Adrenal gland (tissue), 12 donors: Measurements from ENCODE around the gene VPS39. TPM values are rescaled to one million over a fixed set of nuclear protein-coding genes. Genes with fewer than 3 reads are reported as not detected.

Source experiments
- DNase-seq, 7 donors: peaks; one replicate each; pipeline ENCODE4 v3.0.0-alpha.2; 2019 to 2020
- H3K27ac ChIP-seq, 5 donors: fragments of 200-600 bp; sonication (generic) in 4 of 5; 1 replicate in 3 of 5; 2 replicates in 2 of 5; pipeline versions ENCODE4 v1.5.1 to v1.8.0; 2016 to 2020; ENCODE audit warnings: mild to moderate bottlenecking in 1 of 5
- H3K27me3 ChIP-seq: fragments of 200-600 bp; 2 replicates; pipeline ENCODE4 v1.8.0; 2021
- H3K36me3 ChIP-seq, 2 donors: fragments of 200-600 bp; replicated peaks in 1 of 2; 1 replicate in 1 of 2; 2 replicates in 1 of 2; pipeline versions ENCODE4 v1.5.1 to v1.8.0; 2018 to 2022
- H3K4me1 ChIP-seq, 2 donors: fragments of 200-600 bp; replicated peaks in 1 of 2; 1 replicate in 1 of 2; 2 replicates in 1 of 2; pipeline versions ENCODE4 v1.5.1 to v1.8.0; 2018 to 2021
- H3K4me3 ChIP-seq, 4 donors: fragments of 200-600 bp; sonication (generic) in 3 of 4; one replicate each; pipeline ENCODE4 v1.5.1; 2016 to 2018
- H3K9me3 ChIP-seq, 3 donors: fragments of 200-600 bp; sonication (generic) in 1 of 3; replicated peaks in 1 of 3; 1 replicate in 2 of 3; 2 replicates in 1 of 3; pipeline versions ENCODE4 v1.5.1 to v1.8.0; 2016 to 2021
- POLR2A ChIP-seq, 2 donors: fragments of 450-650 bp; IDR thresholded peaks; one replicate each; pipeline ENCODE4 v1.6.1; 2017; ENCODE audit warnings: antibody characterized with exemption in 2 of 2, mild to moderate bottlenecking in 2 of 2, moderate library complexity in 1 of 2
- WGBS, 4 donors: extraction: QIAGEN DNeasy Blood & Tissue Kit in 2 of 4; methylation state at CpG; one replicate each; pipeline versions ENCODE4 v1.1.5 to v1.1.7; 2013 to 2017; 5-methylcytosine and 5-hydroxymethylcytosine counted together
- intact Hi-C, 2 donors: fragments of 100-400 bp; cut with DNase I; formaldehyde crosslinking; loops; one replicate each; pipeline versions ENCODE4 v1.14.1 to v1.15.0; 2022 to 2023
- polyA plus RNA-seq, 3 donors: library from polyadenylated mRNA; stranded (reverse); fragments of 200-250 nt in 2 of 3; fragments of 350-450 nt in 1 of 3; fragmentation: Illumina TruSeq in 1 of 3; extraction: RNeasy Lipid Tissue Mini Kit (QIAGEN cat#74804) in 1 of 3; gene quantifications; one replicate each; pipeline ENCODE4 v1.2.3, GENCODE V29; 2013 to 2014
- total RNA-seq, 9 donors: library from RNA; depleted of rRNA in 4 of 9; stranded (reverse); fragments of >200 nt in 4 of 9; fragments of 120-200 nt in 1 of 9; fragmentation: NEBNext Ultra II Directional in 1 of 9; extraction: Animal tissue kit (Norgen Biotek cat#: 25700) in 1 of 9; gene quantifications; one replicate each; pipeline versions ENCODE4 v1.1.0 to v1.2.4, GENCODE V29; 2013 to 2023
- TF ChIP-seq, protein P1 (sequence below), 6 experiments: fragments of 450-650 bp in 4 of 6; fragments of 200-600 bp in 2 of 6; sonication (generic) in 1 of 6; IDR thresholded peaks; 1 replicate in 5 of 6; 2 replicates in 1 of 6; pipeline versions ENCODE4 v1.5.1 to v1.8.0; 2016 to 2021; ENCODE audit warnings: antibody characterized with exemption in 6 of 6, mild to moderate bottlenecking in 2 of 6, moderate library complexity in 1 of 6
- donor health status: healthy with polysubstance abuse.
- donor health status: Bipolar disorder and iron deficiency.
- donor health status: DM: yes; HTN: yes; CAD: no.
- donor health status: DM: no; HTN: no; CAD: no.
- donor health status: DM: no; HTN: no; CAD: no.
- donor health status: DM: yes; HTN: yes; CAD: no.

VPS39 gene
- total and polyA plus RNA-seq, 12 donors, result 42.4 to 159 (median 70.4) TPM

DNA sequence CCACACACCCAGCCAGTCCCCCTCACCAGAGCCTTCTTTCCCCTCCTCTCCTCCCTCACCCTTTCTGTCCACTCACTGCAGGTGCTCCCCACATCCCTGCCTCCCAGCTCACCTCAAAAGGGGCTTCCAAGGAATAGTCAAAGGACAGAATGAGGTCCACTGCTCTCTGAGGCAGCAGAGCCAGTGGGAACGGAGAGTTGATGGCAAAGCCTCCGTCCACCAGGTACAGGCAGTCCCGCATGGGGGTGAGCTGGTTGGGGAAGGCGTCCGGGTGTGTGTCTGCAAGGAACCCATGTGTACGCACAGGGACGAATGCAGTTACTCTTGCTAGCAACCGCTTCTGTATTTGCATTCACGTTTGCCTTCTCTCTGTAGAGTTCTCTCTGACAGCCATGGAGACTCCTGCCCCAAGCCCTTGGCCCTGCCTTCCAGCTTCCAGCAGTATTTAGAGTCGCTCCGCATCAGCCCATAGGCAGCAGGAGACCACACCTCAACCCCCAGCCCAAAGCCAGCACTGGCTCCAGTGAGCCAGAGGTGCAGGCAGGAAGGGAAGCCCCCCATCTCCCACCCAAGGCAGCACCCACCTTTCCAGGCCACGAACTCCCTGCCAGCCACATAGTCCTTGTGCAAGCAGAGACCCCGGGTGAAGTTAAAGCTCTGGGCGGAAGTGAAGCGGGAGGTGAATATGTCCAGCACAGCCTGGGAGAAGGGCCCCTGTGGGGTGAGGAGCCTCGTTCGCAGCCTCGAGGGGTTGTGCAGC is 64.1 kb downstream of the VPS39 start:
- H3K9me3 ChIP-seq, result no peaks in the 10 kb centered on the region
- DNase-seq, result no peak

DNA sequence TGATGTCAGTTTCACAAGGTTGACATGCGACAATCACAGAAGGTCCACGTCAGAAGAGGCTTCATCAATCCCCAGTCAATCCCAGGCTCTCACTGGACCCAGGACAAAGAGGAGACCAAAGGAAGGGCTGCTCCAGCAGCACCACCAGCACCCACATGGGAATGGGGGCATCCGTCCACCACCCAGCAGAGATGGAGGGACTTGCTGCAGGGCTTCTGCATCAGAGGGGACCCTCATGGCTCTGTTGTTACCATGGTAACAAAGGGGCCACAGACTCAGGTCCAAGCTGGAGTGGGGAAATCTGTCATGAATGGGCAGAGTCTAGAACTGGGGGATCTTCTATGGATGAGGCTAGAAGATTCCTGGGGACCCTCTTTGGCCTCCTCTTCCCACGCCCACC is 64.7 kb downstream of the VPS39 start:
- Histone ChIP-seq H3K27me3 (no peaks in the 10 kb centered on the region), H3K27ac (no peak overlapping the region), H3K36me3 (no peaks in the 10 kb centered on the region), H3K4me3 (no peak overlapping the region), H3K4me1 (no peaks in the 10 kb centered on the region), H3K9me3 (no peaks in the 10 kb centered on the region)
- no peak for DNase-seq
- intact Hi-C loops, result loop anchor here in 1 of 2 donors (5.0 kb wide), 1 partner anchor 76 kb away; no protein-coding TSS in a partner anchor
- TF ChIP-seq, protein P1, sequence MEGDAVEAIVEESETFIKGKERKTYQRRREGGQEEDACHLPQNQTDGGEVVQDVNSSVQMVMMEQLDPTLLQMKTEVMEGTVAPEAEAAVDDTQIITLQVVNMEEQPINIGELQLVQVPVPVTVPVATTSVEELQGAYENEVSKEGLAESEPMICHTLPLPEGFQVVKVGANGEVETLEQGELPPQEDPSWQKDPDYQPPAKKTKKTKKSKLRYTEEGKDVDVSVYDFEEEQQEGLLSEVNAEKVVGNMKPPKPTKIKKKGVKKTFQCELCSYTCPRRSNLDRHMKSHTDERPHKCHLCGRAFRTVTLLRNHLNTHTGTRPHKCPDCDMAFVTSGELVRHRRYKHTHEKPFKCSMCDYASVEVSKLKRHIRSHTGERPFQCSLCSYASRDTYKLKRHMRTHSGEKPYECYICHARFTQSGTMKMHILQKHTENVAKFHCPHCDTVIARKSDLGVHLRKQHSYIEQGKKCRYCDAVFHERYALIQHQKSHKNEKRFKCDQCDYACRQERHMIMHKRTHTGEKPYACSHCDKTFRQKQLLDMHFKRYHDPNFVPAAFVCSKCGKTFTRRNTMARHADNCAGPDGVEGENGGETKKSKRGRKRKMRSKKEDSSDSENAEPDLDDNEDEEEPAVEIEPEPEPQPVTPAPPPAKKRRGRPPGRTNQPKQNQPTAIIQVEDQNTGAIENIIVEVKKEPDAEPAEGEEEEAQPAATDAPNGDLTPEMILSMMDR (IDR thresholded peaks at IDR 0.05), result no peak
- no peak for TF ChIP-seq POLR2A (IDR thresholded peaks at IDR 0.05)
- WGBS, 4 donors, result 82 to 88% (median 87%) methylated on average over 2 to 4 of the region's 4 CpGs

More for the DNA sequence above, 64.1 kb downstream of the VPS39 start:
- Histone ChIP-seq H3K36me3 (no peaks in the 10 kb centered on the region), H3K4me3 (no peak overlapping the region), H3K27me3 (no peaks in the 10 kb centered on the region), H3K4me1 (no peaks in the 10 kb centered on the region), H3K27ac (no peak overlapping the region)
- 77 to 88% (median 87%) methylated on average over 17 to 18 of the region's 18 CpGs for WGBS, 4 donors
- intact Hi-C loops, result loop anchor here in 1 of 2 donors (5.0 kb wide), 1 partner anchor 77 kb away; no protein-coding TSS in a partner anchor
- TF ChIP-seq POLR2A (IDR thresholded peaks at IDR 0.05), result no peak
- TF ChIP-seq, protein P1 (IDR thresholded peaks at IDR 0.05), result no peak

DNA sequence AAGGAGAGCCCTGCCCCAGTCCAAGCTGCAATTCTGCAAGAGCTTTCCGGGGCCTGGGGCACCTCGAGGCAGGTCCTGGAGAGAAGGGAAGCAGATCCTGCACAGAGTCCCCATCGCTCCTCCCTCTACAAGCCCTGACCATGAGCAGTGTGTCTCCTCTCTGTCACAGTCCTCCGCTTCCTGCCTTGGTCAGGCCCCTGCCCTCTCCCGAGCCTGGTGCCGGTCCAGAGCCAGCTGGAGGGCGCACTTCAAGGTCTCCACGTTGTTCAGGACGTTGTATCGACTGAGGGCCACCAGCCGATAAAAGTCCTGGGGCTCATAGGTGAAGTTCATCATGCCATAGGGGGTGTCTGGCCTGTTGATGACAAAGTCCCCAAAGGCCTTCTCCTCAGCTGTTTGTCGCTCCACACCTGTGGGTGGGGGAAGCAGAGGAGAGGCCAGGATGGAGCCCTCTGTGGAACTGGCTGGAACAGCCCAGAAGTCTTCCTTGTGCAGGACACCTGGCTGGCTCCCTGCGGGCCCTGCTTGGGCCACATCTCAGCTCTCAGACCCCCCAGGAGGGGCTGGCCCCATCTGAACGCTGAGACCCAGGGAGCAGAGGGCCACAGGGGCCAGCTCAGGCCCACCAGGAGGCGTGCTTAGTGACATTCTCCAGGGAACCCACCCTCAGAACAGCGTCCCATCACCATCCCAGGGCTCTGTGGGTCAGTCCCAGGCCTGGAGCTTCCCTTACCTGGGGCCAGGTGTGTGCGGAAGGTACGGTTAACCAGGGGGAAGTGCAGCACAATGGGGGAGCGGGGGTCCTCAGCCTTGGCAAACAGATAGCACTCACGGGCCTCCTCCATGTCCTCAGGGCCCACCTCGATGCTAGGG is 66.1 kb downstream of the VPS39 start:
- no peaks in the 10 kb centered on the region for H3K9me3 ChIP-seq
- H3K27ac ChIP-seq, result no peak overlapping the region
- 75 to 89% (median 81%) methylated on average over 10 to 21 of the region's 21 CpGs for WGBS, 4 donors
- DNase-seq, result no peak
- H3K4me3 ChIP-seq, result no peak overlapping the region
- no peak for TF ChIP-seq POLR2A (IDR thresholded peaks at IDR 0.05)
- TF ChIP-seq, protein P1 (IDR thresholded peaks at IDR 0.05), result no peak
- intact Hi-C loops, result loop anchor here (2.0 to 5.0 kb wide), 2 partner anchors 31 to 75 kb away; no protein-coding TSS in a partner anchor
- H3K36me3 ChIP-seq, result no peaks in the 10 kb centered on the region
- H3K4me1 ChIP-seq, result no peaks in the 10 kb centered on the region
- no peaks in the 10 kb centered on the region for H3K27me3 ChIP-seq

DNA sequence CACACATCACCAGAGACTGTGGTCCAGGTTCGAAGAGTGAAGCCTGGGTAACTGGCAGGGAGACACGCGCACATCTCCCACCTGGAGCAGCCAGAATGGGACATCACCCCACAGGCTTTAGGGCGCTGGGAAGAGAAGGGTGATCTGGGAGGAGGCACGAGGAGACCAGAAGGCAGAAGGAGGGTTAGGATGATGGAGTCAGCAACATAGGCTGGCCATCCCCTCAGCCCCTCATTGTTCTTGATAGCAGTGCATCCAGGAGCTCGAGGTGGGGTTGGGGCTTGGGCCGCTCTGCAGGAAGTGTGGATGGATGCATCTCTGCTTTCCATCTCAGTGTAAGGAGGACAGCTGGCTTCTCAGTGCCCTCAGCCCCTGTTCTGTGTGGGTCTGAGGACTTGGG is 66.9 kb downstream of the VPS39 start:
- H3K36me3 ChIP-seq, result no peaks in the 10 kb centered on the region
- no peak overlapping the region for H3K27ac ChIP-seq
- H3K4me1 ChIP-seq, result no peaks in the 10 kb centered on the region
- H3K9me3 ChIP-seq, result no peaks in the 10 kb centered on the region
- H3K4me3 ChIP-seq, result no peak overlapping the region
- no peak for TF ChIP-seq POLR2A (IDR thresholded peaks at IDR 0.05)
- TF ChIP-seq, protein P1 (IDR thresholded peaks at IDR 0.05), result no peak
- DNase-seq, result peak in 1 of 7 donors; percentile 7
- H3K27me3 ChIP-seq, result no peaks in the 10 kb centered on the region
- 88 to 89% (median 89%) methylated on average over 5 to 7 of the region's 7 CpGs for WGBS, 4 donors
- intact Hi-C loops, result loop anchor here (2.0 to 5.0 kb wide), 2 partner anchors 30 to 74 kb away; no protein-coding TSS in a partner anchor
